Hematopoietic multipotent progenitor cell treated with erythropoietin and hydrocortisone succinate and interleukin-3 and kit ligand, for 8 days (in vitro differentiated cells): ENCODE measurements around the gene SMOC1.
"Not testable (repeated sequence)": the region's sequence is repeated elsewhere in the genome, so short reads cannot be mapped to it uniquely, and the experiment has no call there.

Experiments
- DNase-seq: peaks from one replicate; pipeline ENCODE4 v3.0.0-alpha.2; 2015

Gene SMOC1

GRCh38 chr14:69901113-69901951 is 22.1 kb downstream of the SMOC1 start:
- no peak for DNase-seq

GRCh38 chr14:69903046-69903445 is 23.8 kb downstream of the SMOC1 start:
- not testable (repeated sequence) for DNase-seq

GRCh38 chr14:69904246-69904645 is 25.0 kb downstream of the SMOC1 start:
- no peak for DNase-seq

- DNase-seq = no peak
Measured at GRCh38 chr14:69906201-69906600, 27.0 kb downstream of the SMOC1 start.

- no peak for DNase-seq
Measured at GRCh38 chr14:69909826-69910550, 30.8 kb downstream of the SMOC1 start.

GRCh38 chr14:69910871-69911270 is 31.7 kb downstream of the SMOC1 start:
- DNase-seq = no peak

- DNase-seq = no peak
Measured at GRCh38 chr14:69913686-69914085, 34.5 kb downstream of the SMOC1 start.

GRCh38 chr14:69916396-69916795 is 37.2 kb downstream of the SMOC1 start:
- no peak for DNase-seq

GRCh38 chr14:69917287-69917686 is 38.1 kb downstream of the SMOC1 start:
- DNase-seq = no peak

GRCh38 chr14:69919815-69920214 is 40.6 kb downstream of the SMOC1 start:
- DNase-seq = no peak

- no peak for DNase-seq
Measured at GRCh38 chr14:69921052-69921451, 41.8 kb downstream of the SMOC1 start.

GRCh38 chr14:69922198-69922597 is 43.0 kb downstream of the SMOC1 start:
- DNase-seq = no peak

GRCh38 chr14:69924201-69924600 is 45.0 kb downstream of the SMOC1 start:
- no peak for DNase-seq

GRCh38 chr14:69928111-69928523 is 48.9 kb downstream of the SMOC1 start:
- DNase-seq = no peak

GRCh38 chr14:69930780-69931379 is 51.7 kb downstream of the SMOC1 start:
- DNase-seq = no peak

- DNase-seq = no peak
Measured at GRCh38 chr14:69931960-69932359, 52.7 kb downstream of the SMOC1 start.

GRCh38 chr14:69932391-69932790 is 53.2 kb downstream of the SMOC1 start:
- no peak for DNase-seq

GRCh38 chr14:69933623-69934275 is 54.5 kb downstream of the SMOC1 start:
- no peak for DNase-seq

GRCh38 chr14:69937367-69938081 is 58.3 kb downstream of the SMOC1 start:
- no peak for DNase-seq

- DNase-seq = no peak
Measured at GRCh38 chr14:69938751-69939150, 59.5 kb downstream of the SMOC1 start.

GRCh38 chr14:69941768-69942742 is 62.8 kb downstream of the SMOC1 start:
- no peak for DNase-seq
